Psoas muscle (tissue), 8 donors: ENCODE results near the gene ZC3H4. TPM values are rescaled to one million over a fixed set of nuclear protein-coding genes. Genes with fewer than 3 reads are reported as not detected.
A peak's percentile ranks its signal among the peaks of the same experiment; 100 is the strongest.

ENCODE experiments used
- ATAC-seq, 4 donors: fragments of 200-7000 bp; cut with Tn5 transposase; one replicate each; pipeline ENCODE4 v1.9.1; 2020; ENCODE audit warnings: moderate library complexity in 3 of 4, mild to moderate bottlenecking in 2 of 4
- DNase-seq, 2 donors: peaks; one replicate each; pipeline ENCODE4 v3.0.0-alpha.2; 2020
- H3K27ac ChIP-seq: fragments of 200-600 bp; one replicate; pipeline ENCODE4 v1.8.0; 2022
- H3K27me3 ChIP-seq, 3 donors: fragments of 200-600 bp in 1 of 3; one replicate each; pipeline versions ENCODE4 v1.6.1 to v1.8.0; 2013 to 2022; ENCODE audit warnings: low read length in 2 of 3, mild to moderate bottlenecking in 2 of 3, moderate library complexity in 1 of 3; ENCODE audit not compliant: insufficient read depth in 3 of 3
- H3K36me3 ChIP-seq, 2 donors: fragments of 200-600 bp in 1 of 2; one replicate each; pipeline versions ENCODE4 v1.6.1 to v1.8.0; 2013 to 2022; ENCODE audit warnings: low read depth in 1 of 2, mild to moderate bottlenecking in 1 of 2, moderate library complexity in 1 of 2; ENCODE audit not compliant: insufficient read depth in 1 of 2
- H3K4me1 ChIP-seq: fragments of 200-600 bp; one replicate; pipeline ENCODE4 v1.8.0; 2022
- H3K4me3 ChIP-seq: fragments of 200-600 bp; one replicate; pipeline ENCODE4 v1.8.0; 2022; ENCODE audit warnings: mild to moderate bottlenecking
- H3K9me3 ChIP-seq: fragments of 200-600 bp; one replicate; pipeline ENCODE4 v1.8.0; 2022
- WGBS, 3 donors: extraction: QIAGEN DNeasy Blood & Tissue Kit; methylation state at CpG; one replicate each; pipeline versions ENCODE4 v1.1.6 to v1.1.7; 2013; 5-methylcytosine and 5-hydroxymethylcytosine counted together
- intact Hi-C, 2 donors: fragments of 100-400 bp; cut with DNase I; formaldehyde crosslinking; loops; one replicate each; pipeline versions ENCODE4 v1.11.0 to v1.14.2; 2022
- polyA plus RNA-seq, 3 donors: library from polyadenylated mRNA; stranded (reverse); fragments of 200-250 nt; gene quantifications; one replicate each; pipeline ENCODE4 v1.2.3, GENCODE V29; 2013
- total RNA-seq, 4 donors: library from RNA; stranded (reverse); fragmentation: NEBNext Ultra II Directional in 2 of 4; extraction: Animal tissue kit (Norgen Biotek cat#: 25700) in 2 of 4; gene quantifications; one replicate each; pipeline versions ENCODE4 v1.2.1 to v1.2.4, GENCODE V29; 2021 to 2023
- TF ChIP-seq, protein P1 (sequence below): fragments of 200-600 bp; IDR thresholded peaks from one replicate; pipeline ENCODE4 v1.8.0; 2022; ENCODE audit warnings: antibody characterized with exemption
- donor health status: healthy with polysubstance abuse.
- donor health status: DM: no; HTN: no; CAD: no; lungs with moderate emphysema.
- donor health status: Bipolar disorder and iron deficiency.
- donor health status: healthy.
- donor health status: DM: yes; HTN: yes; CAD: no.
- donor health status: DM: no; HTN: no; CAD: no.
- donor health status: DM: no; HTN: no; CAD: no.
- donor health status: DM: yes; HTN: yes; CAD: no.

Gene ZC3H4
- total and polyA plus RNA-seq, 7 donors, result 4.4 to 35.8 (median 24.3) TPM

DNA sequence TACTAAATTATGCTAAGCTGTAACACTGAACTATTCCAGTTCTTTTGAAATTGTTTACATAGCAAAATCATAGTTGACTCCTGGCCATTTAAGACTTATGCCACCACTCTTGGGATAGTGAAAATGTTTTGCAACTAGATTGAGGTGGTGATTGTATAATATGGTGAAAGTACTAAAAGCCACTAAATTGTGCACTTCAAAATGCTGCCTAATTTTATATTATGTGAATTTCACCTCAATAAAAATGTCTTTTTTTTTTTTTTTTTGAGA is 12.0 kb upstream of the ZC3H4 start:
- ATAC-seq, result no peak
- Histone ChIP-seq H3K4me3 (no peak overlapping the region), H3K27me3 (no peaks in the 10 kb centered on the region), H3K9me3 (no peaks in the 10 kb centered on the region), H3K4me1 (peaks cover 3% of the 10 kb centered on the region), H3K36me3 (no peaks in the 10 kb centered on the region), H3K27ac (no peak overlapping the region)
- DNase-seq, result no peak
- TF ChIP-seq, protein P1, sequence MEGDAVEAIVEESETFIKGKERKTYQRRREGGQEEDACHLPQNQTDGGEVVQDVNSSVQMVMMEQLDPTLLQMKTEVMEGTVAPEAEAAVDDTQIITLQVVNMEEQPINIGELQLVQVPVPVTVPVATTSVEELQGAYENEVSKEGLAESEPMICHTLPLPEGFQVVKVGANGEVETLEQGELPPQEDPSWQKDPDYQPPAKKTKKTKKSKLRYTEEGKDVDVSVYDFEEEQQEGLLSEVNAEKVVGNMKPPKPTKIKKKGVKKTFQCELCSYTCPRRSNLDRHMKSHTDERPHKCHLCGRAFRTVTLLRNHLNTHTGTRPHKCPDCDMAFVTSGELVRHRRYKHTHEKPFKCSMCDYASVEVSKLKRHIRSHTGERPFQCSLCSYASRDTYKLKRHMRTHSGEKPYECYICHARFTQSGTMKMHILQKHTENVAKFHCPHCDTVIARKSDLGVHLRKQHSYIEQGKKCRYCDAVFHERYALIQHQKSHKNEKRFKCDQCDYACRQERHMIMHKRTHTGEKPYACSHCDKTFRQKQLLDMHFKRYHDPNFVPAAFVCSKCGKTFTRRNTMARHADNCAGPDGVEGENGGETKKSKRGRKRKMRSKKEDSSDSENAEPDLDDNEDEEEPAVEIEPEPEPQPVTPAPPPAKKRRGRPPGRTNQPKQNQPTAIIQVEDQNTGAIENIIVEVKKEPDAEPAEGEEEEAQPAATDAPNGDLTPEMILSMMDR, result no peak
- intact Hi-C loops, result loop anchor here in 1 of 2 donors (1.0 kb wide), 1 partner anchor 46 kb away; no protein-coding TSS in a partner anchor

DNA sequence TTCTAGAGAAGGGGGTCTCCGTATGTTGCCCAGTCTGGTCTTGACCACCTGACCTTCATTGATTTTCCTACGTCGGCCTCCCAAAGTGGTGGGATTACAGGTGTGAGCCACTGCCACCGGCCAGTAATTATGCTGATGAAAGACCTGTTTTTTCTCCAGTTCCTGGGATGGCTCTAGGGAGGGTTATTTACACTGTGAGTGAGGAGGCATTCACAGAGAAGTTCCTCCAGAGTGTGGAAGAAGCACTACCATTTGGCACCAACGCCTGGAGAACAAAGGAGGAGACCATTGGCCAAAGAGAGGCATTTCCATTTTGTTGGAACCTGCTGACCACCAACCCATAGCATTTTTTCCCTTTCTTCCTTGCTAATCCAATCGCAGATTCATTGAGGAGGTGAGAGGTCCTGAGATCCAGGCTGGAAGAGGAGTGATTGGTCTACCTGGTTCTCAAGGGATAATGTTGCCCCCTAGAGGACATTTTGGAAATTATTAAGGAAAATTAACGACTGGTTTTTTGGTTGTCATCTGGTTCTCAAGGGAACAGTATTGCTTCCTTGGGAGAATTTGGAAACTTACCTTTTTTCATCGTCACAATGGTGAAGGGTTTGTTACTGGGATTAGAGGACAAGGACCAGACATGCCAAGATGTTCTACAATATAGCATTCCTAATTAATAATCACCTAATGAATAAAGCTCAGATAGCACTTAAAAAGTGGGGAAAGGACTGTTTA is 11.5 kb upstream of the ZC3H4 start:
- H3K4me3 ChIP-seq, result no peak overlapping the region
- DNase-seq (no peak), ATAC-seq (peak; percentile 69 to 89 (median 76))
- 36 to 40% (median 39%) methylated on average over 8 of the region's 8 CpGs for WGBS, 3 donors
- no peaks in the 10 kb centered on the region for H3K9me3 ChIP-seq
- H3K36me3 ChIP-seq, result no peaks in the 10 kb centered on the region
- intact Hi-C loops, result loop anchor here (1.0 to 5.0 kb wide), 2 partner anchors 46 to 88 kb away; no protein-coding TSS in a partner anchor
- H3K27ac ChIP-seq, result no peak overlapping the region
- peaks cover 3% of the 10 kb centered on the region for H3K4me1 ChIP-seq
- H3K27me3 ChIP-seq, result no peaks in the 10 kb centered on the region
- TF ChIP-seq, protein P1, result peak; percentile 76

DNA sequence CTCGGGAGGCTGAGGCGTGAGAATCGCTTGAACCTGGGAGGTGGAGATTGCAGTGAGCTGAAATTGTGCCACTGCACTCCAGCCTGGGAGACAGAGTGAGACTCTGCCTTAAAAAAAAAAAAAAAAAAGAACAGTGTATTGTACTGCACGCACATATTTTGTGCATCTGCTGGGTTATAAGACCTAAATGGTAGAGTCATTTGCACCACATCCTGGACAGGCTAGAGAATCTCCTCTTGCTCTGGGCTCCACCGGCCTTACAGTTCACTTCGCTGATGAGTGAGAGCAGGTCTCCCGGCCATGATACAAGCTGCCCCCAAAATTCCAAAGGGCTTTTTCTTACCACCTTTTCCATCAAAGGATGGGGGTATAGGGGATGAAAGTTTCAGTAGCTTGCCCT is 9.8 kb upstream of the ZC3H4 start:
- Histone ChIP-seq H3K9me3 (no peaks in the 10 kb centered on the region), H3K27me3 (no peaks in the 10 kb centered on the region), H3K36me3 (no peaks in the 10 kb centered on the region), H3K27ac (no peak overlapping the region), H3K4me3 (no peak overlapping the region), H3K4me1 (peaks cover 3% of the 10 kb centered on the region)
- intact Hi-C loops, result loop anchor here in 1 of 2 donors (5.0 kb wide), 1 partner anchor 86 kb away; no protein-coding TSS in a partner anchor
- ATAC-seq, result no peak
- DNase-seq, result no peak
- 82 to 89% (median 87%) methylated on average over 7 of the region's 7 CpGs for WGBS, 3 donors
- TF ChIP-seq, protein P1, result no peak

DNA sequence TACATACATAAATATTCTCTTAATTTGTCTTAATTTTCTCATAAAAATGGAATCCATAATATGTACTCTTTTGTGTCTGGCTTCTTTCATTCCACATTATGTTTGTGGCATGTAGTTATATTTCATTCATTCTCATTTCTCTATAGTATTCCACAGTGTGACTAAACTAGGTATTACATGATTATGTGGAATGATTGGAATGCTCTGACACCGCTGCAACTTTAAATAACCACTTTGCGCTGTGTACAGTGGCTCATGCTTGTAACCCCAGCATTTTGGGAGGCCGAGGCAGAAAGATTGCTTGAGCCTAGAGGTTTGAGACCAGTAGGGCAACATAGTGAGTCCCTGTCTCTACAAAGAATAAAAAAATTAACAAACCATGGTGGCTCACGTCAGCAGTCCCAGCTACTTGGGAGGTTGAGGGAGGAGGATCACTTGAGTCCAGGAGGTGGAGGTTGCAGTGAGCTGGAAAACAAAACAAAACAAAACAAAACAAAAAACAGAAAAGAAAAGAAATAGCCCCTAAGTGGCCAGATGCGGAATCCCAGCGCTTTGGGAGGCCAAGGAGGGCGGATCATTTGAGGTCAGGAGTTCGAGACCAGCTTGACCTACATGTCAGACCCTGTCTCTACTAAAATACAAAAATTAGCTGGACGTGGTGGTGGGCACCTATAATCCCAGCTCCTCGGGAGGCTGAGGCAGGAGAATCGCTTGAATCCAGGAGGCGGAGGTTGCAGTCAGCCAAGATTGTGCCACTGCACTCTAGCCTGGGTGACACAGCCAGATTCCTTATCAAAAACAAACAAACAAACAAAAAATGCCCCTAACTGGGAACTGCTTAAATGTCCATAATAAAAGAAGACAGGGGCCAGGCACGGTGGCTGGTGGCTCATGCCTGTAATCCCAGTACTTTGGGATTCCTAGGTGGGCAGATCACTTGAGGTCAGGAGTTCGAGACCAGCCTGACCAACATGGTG is 9.1 kb upstream of the ZC3H4 start:
- H3K36me3 ChIP-seq, result no peaks in the 10 kb centered on the region
- no peak overlapping the region for H3K4me3 ChIP-seq
- peaks cover 3% of the 10 kb centered on the region for H3K4me1 ChIP-seq
- no peak for DNase-seq
- WGBS, 3 donors, result 74 to 82% (median 78%) methylated on average over 14 of the region's 14 CpGs
- H3K9me3 ChIP-seq, result no peaks in the 10 kb centered on the region
- TF ChIP-seq, protein P1, result no peak
- intact Hi-C loops, result loop anchor here in 1 of 2 donors (5.0 kb wide), 1 partner anchor 85 kb away; no protein-coding TSS in a partner anchor
- H3K27ac ChIP-seq, result no peak overlapping the region
- ATAC-seq, result peak in 2 of 4 donors; percentile 21 to 42
- H3K27me3 ChIP-seq, result no peaks in the 10 kb centered on the region
